NK-92 (cell line): Measurements from ENCODE around the gene CYP2D6.
"Not testable (repeated sequence)": the region's sequence is repeated elsewhere in the genome, so short reads cannot be mapped to it uniquely, and the experiment has no call there.

Source experiments
- DNase-seq: peaks from one replicate; lab custom pipeline; 2025; ENCODE audit not compliant: unreplicated experiment; lab: John Stamatoyannopoulos, UW

The CYP2D6 gene

DNA sequence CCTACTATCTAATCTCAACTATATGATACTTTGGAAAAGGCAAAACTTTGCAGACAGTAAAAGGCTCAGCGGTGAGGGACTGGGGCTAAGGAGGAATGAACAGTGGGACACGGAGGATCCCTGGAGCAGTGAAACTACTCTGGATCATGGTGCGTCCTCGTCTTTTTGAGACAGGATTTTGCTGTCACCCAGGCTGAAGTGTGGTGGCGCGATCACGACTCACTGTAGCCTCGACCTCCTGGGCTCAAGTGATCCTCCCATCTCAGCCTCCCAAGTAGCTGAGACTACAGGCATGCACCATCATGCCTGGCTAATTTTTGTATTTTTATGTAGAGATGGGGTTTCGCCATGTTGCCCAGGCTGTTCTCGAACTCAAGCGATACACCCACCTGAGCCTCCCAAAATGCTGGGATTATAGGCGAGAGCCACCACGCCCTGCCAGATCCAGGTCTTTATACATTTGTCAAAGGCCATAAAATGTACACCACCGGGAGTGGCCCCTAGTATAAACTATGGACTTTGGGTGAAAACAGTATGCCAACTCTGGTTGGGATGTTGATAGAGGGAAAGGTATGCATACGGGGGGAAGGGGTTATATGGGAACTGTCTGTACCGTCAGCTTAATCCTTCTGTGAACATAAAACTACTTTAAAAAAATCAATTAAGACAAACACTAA is 28.0 kb upstream of the CYP2D6 start:
- no peak for DNase-seq

DNA sequence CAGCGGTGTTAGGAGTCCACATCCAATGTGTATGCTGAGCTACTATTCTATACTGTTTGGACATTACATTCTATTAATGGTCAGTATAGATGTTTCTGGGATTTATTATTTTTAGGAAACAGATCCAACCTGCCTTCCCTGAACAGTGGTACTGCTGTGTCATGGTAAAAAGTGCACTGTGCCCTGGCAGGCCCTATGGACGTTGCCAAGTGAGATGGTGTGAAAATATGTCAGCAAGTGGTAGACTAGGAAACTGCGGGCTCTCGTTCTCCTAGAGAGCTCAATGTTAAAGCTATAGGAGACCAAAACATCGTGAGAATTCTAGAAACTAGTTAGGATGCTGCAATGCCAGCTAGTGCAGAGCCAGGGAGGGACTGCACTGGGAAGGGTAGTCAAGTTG is 26.0 kb upstream of the CYP2D6 start:
- no peak for DNase-seq

DNA sequence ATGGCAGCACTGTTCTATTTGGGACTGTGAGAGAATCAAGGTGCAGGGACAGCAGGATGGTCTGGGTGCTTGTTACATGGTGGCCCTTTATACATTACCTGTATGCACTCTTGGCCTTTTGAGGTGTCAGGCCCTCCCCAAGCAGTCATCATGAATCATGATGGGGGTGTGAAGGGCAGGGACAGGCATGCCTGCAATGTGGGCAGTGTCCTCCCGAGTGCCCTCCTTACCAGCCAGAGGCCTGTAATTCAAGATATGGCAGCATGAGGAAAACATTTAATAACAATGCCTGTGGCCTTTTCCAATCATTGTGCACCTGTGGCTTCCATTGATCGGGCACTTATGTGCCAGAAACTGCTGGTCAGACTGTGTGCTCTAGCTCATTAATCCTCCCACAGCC is 25.5 kb upstream of the CYP2D6 start:
- no peak for DNase-seq

DNA sequence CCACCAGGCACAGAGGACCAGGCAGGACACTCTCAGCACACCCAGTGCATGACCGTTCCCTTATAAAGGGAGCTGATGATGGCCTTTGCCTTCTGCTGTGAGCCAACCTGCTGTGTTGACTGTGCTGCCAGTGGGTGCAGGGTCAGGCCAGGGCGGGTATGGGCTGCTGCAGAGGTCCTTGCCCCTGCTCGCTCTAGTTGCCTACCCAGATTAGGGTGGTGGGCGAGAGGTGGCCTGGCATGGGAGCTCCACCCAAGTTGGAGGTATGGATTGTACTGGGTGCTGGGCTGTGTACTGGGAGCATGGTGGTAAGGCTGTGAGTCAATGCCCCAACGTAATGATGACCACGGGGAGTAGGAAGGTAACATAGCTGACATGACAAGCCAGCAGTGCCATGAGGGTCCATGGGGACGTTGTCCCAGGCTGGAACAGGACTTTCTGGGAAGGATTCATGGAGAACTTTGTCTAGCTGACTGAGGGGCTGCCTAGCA is 24.5 kb upstream of the CYP2D6 start:
- DNase-seq: no peak

DNA sequence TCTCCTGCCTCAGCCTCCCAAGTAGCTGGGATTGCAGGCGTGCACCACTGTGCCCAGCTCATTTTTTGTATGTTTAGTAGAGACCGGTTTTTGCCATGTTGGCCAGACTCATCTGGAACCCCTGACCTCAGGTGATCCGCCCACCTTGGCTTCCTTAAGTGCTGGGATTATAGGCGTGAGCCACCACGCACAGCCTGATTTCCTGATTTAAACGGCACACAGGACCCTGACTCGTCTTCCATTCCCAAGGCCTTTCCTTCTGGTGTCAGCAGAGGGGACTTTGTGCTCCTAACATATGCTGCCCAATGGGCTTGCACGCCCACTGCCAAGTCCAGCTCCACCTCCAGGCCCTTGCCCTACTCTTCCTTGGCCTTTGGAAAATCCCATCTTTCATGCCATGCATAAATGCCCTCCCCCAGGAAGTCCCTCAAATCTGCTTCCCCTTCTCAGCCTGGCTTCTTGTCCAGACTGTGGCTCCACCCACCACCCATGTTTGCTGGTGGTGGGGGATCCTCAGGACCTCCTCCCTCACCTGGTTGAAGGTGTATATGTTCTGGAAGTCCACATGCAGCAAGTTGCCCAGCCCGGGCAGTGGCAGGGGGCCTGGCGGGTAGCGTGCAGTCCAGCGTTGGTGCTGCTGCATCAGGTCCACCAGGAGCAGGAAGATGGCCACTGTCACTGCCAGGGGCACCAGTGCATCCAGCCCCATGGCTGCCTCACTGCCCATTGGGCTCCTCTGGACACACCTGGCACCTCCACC is 23.9 kb upstream of the CYP2D6 start:
- no peak for DNase-seq

DNA sequence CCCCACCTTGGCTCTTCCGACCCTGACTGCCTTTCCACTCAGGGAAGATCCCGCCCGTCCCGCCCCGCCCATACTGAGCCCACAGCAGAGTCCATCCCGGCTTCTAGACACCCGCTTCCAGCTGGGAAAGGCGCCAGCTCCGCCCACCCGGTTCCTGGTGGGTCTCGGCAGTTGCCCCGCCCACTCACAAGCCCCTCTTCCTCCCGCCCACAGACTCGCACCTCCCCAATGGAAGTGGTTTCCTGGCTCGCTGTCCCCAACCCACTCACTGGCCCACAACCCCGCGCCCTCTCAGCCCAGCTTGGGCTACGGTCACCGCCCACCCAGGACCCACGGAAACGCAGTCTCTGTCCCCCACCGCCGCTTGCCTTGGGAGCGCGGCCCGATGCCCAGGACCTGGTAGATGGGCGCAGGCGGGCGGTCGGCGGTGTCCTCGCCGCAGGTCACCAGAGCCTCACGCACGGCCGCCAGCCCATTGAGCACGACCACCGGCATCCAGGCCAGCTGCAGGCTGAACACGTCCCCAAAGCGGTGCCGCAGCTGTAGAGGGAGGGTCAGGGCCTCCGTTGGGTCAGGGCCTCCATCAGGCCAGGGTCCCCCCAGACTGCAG is 22.2 kb upstream of the CYP2D6 start:
- no peak for DNase-seq

DNA sequence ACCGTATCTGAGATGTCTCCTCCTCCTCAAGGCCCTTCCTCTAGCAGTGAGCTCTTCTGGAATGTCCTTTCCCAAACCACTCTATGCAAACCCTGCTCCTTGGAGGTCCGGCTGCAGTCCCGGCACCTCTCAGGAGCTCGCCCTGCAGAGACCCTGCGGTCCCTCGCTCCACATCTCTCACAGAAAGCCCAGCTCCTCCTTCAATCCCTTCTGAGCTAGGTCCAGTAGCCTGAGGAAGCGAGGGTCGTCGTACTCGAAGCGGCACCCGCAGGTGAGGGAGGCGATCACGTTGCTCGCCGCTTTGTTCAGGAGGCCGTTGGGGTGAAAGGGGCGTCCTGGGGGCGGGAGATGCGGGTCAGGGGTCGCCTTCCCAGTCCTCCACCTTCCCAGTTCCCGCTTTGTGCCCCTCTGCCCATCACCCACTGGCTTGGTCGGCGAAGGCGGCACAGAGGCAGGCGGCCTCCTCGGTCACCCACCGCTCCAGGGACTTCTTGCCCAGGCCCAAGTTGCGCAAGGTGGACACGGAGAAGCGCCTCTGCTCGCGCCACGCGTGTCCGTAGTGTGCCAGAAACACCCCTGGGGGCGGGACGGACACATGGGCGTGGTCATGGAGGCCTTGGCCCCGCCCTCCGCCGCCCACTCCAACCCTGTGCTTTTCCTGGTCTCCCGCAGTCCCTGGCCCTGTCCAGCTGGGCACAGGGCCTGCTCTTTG is 21.5 kb upstream of the CYP2D6 start:
- DNase-seq: no peak

DNA sequence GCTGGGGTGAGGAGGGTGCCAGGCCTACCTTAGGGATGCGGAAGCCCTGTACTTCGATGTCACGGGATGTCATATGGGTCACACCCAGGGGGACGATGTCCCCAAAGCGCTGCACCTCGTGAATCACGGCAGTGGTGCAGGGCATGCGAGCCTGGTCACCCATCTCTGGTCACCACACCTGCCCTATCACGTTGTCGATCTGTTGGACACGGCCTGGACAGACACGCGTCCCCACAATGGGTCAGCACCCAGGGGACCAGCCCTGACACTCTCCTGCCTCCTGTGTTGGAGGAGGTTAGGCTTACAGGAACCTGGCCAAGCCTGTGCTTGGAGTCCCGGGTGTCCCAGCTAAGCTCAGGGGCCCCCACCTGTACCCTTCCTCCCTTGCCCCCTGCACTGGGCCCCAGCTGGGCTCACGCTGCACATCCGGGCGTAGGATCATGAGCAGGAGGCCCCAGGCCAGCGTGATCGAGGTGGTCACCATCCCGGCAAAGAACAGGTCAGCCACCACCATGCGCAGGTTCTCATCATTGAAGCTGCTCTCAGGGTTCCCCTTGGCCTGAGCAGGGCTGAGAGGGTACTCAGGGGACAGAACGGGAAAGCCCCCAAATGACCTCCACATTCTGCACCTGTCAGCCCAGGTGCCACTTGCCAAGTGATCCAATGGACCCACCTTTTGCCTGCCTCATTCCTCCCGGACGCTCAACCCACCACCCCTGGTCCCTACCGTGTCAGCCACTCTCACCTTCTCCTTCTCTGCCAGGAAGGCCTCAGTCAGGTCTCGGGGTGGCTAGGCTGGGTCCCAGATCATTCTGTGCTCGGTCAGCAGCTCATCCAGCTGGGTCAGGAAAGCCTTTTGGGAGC is 20.3 kb upstream of the CYP2D6 start:
- DNase-seq: no peak

DNA sequence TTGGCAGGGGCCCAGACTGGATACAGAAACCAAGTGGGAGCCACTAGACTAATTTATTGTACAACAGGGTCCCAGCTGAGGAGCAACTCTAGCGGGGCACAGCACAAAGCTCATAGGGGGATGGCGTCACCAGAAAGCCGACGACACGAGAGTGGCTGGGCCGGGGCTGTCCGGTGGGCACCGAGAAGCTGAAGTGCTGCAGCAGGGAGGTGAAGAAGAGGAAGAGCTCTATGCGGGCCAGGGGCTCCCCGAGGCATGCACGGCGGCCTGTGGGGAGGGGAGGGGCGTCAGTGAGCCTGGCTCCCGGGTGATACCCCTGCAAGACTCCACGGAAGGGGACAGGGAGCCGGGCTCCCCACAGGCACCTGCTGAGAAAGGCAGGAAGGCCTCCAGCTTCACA is 19.2 kb upstream of the CYP2D6 start:
- DNase-seq: not testable (repeated sequence)

DNA sequence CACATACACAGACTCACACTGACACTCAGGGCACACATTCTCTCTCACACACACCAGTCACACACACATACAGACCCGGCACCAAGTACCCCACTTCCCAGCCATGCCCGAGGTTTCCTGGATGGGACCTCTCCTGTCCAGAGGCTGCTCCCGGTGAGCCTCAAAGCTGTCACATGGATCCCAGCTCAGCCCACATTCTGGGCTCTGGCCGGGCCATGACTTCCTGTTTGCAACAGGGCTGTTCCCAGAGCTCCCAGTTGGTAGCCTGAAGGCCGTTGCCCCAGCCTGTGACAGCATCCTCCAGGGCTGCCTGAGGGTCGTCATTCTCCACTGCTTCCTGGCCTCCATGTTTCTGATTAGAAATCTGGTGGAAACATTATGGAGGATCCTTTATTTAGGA is 14.6 kb upstream of the CYP2D6 start:
- DNase-seq: no peak

DNA sequence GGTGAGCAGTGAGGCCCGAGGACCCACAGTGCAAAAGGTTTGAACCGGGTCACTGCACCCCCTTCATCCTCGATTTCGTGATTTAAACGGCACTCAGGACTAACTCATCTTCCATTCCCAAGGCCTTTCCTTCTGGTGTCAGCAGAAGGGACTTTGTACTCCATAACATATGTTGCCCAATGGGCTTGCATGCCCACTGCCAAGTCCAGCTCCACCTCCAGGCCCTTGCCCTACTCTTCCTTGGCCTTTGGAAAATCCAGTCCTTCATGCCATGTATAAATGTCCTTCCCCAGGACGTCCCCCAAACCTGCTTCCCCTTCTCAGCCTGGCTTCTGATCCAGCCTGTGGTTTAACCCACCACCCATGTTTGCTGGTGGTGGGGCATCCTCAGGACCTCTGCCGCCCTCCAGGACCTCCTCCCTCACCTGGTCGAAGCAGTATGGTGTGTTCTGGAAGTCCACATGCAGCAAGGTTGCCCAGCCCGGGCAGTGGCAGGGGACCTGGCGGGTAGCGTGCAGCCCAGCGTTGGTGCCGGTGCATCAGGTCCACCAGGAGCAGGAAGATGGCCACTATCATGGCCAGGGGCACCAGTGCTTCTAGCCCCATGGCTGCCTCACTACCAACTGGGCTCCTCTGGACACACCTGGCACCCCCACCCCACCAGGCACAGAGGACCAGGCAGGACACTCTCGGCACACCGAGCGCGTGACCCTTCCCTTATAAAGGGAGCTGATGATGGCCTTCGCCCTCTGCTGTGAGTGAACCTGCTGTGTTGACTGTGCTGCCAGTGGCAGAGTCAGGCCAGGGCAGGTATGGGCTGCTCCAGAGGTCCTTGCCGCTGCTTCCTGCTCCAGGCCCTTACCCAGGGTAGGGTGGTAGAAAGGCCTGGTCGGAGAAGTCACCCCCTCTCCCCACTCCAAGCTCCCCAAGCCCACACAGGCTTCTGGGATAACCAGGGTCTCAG is 13.5 kb upstream of the CYP2D6 start:
- DNase-seq: not testable (repeated sequence)

DNA sequence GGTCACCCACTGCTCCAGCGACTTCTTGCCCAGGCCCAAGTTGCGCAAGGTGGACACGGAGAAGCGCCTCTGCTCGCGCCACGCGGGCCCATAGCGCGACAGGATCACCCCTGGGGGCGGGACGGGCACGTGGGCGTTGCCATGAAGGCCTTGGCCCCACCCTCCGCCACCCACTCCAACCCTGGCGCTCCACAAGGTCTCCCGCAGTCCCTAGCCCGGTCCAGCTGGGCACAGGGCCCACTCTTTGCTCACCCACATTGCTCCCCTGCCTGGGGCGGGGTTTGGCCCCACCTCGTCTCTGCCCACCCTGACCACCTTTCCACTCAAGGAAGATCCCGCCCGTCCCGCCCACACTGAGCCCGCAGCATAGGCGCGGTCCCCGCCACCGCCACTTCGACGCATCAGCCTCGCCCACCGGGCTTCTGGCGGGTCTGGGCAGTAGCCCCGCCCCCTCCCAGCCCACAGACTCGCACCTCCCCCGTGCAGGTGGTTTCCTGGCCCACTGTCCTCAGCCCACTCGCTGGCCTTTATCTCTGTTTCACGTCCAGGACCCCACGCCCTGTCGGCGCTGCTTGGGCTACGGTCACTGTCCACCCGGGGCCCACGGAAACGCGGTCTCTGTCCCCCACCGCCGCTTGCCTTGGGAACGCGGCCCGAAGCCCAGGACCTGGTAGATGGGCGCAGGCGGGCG is 12.3 kb upstream of the CYP2D6 start:
- DNase-seq: no peak

DNA sequence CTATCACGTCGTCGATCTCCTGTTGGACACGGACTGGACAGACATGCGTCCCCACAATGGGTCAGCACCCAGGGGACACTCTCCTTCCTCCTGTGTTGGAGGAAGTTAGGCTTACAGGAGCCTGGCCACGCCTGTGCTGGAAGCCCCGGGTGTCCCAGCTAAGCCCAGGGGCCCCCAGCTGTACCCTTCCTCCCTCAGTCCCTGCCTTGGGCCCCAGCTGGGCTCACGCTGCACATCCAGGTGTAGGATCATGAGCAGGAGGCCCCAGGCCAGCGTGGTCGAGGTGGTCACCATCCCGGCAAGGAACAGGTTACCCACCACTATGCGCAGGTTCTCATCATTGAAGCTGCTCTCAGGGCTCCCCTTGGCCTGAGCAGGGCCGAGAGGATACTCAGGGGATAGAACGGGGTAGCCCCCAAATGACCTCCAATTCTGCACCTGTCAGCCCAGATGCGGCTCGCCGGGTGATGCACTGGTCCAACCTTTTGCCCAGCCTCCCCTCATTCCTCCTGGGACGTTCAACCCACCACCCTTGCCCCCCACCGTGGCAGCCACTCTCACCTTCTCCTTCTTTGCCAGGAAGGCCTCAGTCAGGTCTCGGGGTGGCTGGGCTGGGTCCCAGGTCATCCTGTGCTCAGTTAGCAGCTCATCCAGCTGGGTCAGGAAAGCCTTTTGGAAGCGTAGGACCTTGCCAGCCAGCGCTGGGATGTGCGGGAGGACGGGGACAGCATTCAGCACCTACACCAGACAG is 10.9 kb upstream of the CYP2D6 start:
- not testable (repeated sequence) for DNase-seq

DNA sequence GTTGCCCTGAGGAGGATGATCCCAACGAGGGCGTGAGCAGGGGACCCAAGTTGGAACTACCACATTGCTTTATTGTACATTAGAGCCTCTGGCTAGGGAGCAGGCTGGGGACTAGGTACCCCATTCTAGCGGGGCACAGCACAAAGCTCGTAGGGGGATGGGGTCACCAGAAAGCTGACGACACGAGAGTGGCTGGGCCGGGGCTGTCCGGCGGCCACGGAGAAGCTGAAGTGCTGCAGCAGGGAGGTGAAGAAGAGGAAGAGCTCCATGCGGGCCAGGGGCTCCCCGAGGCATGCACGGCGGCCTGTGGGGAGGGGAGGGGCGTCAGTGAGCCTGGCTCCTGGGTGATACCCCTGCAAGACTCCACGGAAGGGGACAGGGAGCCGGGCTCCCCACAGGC is 9.5 kb upstream of the CYP2D6 start:
- not testable (repeated sequence) for DNase-seq

DNA sequence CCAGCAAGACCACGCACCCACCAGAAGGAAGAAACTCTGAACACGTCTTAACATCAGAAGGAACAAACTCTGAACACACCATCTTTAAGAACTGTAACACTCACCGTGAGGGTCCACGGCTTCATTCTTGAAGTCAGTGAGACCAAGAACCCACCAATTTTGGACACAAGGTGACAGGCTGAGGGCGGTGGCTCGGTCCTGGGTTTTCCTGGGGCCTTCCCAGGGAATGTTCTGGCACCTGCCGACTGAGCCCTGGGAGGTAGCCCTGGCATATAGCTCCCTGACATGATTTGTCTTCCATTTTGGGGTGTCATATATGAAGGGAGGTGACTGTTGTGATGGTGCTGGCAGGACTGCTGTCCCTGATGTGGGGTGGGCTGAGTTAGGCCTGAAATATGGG is 8.9 kb upstream of the CYP2D6 start:
- not testable (repeated sequence) for DNase-seq

DNA sequence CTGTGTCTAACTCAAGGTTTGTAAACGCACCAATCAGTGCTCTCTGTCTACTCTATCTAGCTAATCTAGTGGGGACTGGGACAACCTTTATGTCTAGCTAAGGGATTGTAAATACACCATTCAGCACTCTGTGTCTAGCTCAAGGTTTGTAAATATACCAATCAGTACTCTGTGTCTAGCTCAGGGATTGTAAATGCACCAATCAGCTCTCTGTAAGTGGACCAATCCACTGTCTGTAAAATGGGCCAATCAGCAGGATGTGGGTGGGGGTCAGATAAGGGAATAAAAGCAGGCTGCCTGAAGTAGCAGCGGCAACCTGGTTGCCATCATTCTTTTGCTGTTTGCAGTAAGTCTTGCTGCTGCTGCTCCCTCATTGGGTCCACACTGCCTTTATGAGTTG is 8.4 kb upstream of the CYP2D6 start:
- DNase-seq: no peak

DNA sequence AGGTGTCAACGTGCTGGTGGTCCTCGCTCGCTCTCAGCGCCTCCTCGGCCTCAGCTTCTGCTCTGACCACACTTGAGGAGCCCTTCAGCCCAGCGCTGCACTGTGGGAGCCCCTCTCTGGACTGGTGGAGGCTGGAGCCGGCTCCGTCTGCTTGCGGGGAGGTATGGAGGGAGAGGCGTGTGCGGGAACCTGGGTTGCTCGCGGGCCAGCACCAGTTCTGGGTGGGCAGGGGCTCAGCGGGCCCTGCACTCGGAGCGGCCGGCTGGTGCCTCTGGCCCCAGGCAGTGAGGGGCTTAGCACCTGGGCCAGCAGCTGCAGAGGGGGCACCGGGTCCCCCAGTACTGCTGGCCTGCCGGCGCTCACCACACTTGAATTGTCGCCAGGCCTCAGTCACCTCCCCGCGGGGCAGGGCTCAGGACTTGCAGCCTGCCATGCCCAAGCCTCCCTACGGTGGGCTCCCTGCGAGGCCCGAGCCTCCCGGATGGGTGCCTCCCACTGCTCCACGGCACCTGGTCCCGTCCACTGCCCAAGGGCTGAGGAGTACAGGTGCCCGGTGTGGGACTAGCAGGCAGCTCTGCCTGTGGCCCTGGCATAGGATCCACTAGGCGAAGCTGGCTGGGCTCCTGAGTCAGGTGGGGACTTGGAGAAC is 7.6 kb upstream of the CYP2D6 start:
- no peak for DNase-seq

DNA sequence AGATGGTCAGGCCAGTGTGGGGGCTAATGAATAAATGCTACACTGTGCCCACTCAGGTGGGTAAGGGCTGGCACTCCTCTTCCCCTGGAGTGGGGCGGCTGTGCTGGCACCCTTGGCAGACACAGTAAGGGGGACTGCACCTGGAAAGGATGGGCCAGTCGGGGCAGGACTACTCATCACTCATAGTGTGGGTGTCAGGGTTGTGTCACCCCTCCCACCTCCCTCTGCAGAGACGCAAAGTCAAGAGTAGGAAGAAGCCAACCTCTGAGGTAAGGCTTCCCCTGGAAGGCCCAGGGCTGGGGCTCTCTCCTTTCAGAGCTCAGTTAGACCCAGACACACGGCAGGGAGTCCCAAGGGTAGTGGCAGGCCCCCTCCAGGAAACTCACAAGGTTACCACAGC is 5.1 kb upstream of the CYP2D6 start:
- not testable (repeated sequence) for DNase-seq
